ENCODE data around the gene GALNT14. TPM values are rescaled to one million over a fixed set of nuclear protein-coding genes. Genes with fewer than 3 reads are reported as not detected.

The GALNT14 gene
- total RNA-seq, 1 donor from 2014 or later, result 1.7 TPM

- no peak for DNase-seq (ENCODE audit: low spot score in 2 of 2, unreplicated experiment in 2 of 2)
- H3K27ac Mint-ChIP-seq, result no peak overlapping the region
- H3K4me3 Mint-ChIP-seq, result no peak overlapping the region
- peaks cover under 1% of the 10 kb centered on the region for H3K4me1 Mint-ChIP-seq
- peaks cover 46% of the 10 kb centered on the region for H3K27me3 Mint-ChIP-seq (ENCODE audit: low read depth)
- H3K9me3 Mint-ChIP-seq, result no peaks in the 10 kb centered on the region
- no peaks in the 10 kb centered on the region for H3K36me3 Mint-ChIP-seq
- TF ChIP-seq CTCF (IDR thresholded peaks at IDR 0.05; ENCODE audit: unreplicated experiment), result no peak
These were observed 272.2 kb downstream of the GALNT14 start for GRCh38 chr2:30865892-30866681.

- no peaks in the 10 kb centered on the region for H3K9me3 Mint-ChIP-seq
- no peak overlapping the region for H3K4me3 Mint-ChIP-seq
- no peaks in the 10 kb centered on the region for H3K36me3 Mint-ChIP-seq
- H3K27me3 Mint-ChIP-seq (ENCODE audit: low read depth), result peaks cover 43% of the 10 kb centered on the region
- H3K4me1 Mint-ChIP-seq, result no peaks in the 10 kb centered on the region
- no peak for DNase-seq (ENCODE audit: low spot score in 2 of 2, unreplicated experiment in 2 of 2)
- H3K27ac Mint-ChIP-seq, result no peak overlapping the region
- TF ChIP-seq CTCF (IDR thresholded peaks at IDR 0.05; ENCODE audit: unreplicated experiment), result no peak
These were observed 273.0 kb downstream of the GALNT14 start for GRCh38 chr2:30865243-30865642.

GRCh38 chr2:30862054-30862651 lies 276.1 kb downstream of the GALNT14 start:
- peak; percentile 72 for TF ChIP-seq CTCF (IDR thresholded peaks at IDR 0.05; ENCODE audit: unreplicated experiment)
- H3K4me1 Mint-ChIP-seq, result no peaks in the 10 kb centered on the region
- H3K27me3 Mint-ChIP-seq (ENCODE audit: low read depth), result peaks cover 30% of the 10 kb centered on the region
- DNase-seq (ENCODE audit: low spot score in 2 of 2, unreplicated experiment in 2 of 2), result peak; percentile 48 to 51
- no peaks in the 10 kb centered on the region for H3K36me3 Mint-ChIP-seq
- H3K4me3 Mint-ChIP-seq, result no peak overlapping the region
- peaks cover 5% of the 10 kb centered on the region for H3K9me3 Mint-ChIP-seq
- H3K27ac Mint-ChIP-seq, result no peak overlapping the region

- Mint-ChIP-seq H3K36me3 (no peaks in the 10 kb centered on the region), H3K27me3 (ENCODE audit: low read depth) (peaks cover 24% of the 10 kb centered on the region), H3K4me3 (no peak overlapping the region), H3K9me3 (peaks cover 6% of the 10 kb centered on the region), H3K4me1 (no peaks in the 10 kb centered on the region), H3K27ac (no peak overlapping the region)
- DNase-seq (ENCODE audit: low spot score in 2 of 2, unreplicated experiment in 2 of 2), result no peak
- no peak for TF ChIP-seq CTCF (IDR thresholded peaks at IDR 0.05; ENCODE audit: unreplicated experiment)
These were observed 277.5 kb downstream of the GALNT14 start for GRCh38 chr2:30860726-30861125.

Other genes with a start within 250 kb of the GALNT14 start
- 0.40 to 0.54 TPM (median 0.47 TPM) in 3 replicates for gene CAPN14, start 79.1 kb upstream of the GALNT14 start, total RNA-seq
- 12.7 to 13.2 TPM (median 12.9 TPM) in 3 replicates for gene EHD3, start 95.7 kb upstream of the GALNT14 start, total RNA-seq

All from mesothelial cell of epicardium (in vitro differentiated cells).